HG02623 (cell line): ENCODE results near the gene NSUN5.
"Not testable (repeated sequence)": the region's sequence is repeated elsewhere in the genome, so short reads cannot be mapped to it uniquely, and the experiment has no call there.

Experiments
- ATAC-seq: cut with Tn5 transposase; IDR thresholded peaks from one replicate; pipeline ENCODE4 v1.9.1; 2021; ENCODE audit warnings: moderate library complexity; ENCODE audit not compliant: unreplicated experiment

NSUN5 gene

GRCh38 chr7:73308665-73309214 lies at the start of gene NSUN5:
TSS of gene NSUN5 (minus strand) at chr7:73308826. CDS start at chr7:73308790, 36 bp downstream.
- ATAC-seq, result peak; percentile 84

DNA sequence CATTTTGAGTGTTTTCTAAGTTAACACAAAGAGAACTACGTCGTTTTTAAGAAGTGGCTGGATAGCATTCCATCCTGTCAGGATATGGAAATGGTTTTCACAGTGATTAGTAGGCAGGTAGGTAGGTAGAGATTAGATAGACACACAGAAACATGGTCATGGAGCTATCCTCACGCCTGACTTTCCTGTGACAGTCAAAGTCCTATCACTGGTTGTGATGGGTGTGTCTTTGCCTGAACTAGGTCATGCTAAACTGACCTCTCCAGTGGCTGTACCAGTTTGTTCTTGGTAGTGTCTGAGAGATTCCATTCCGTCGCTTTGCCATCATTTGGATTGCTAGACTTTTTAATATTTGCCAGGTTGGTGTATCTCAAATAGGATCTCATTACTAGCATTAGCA lies 47.5 kb upstream of the NSUN5 start:
- ATAC-seq, result no peak

GRCh38 chr7:73354821-73355220 lies 46.2 kb upstream of the NSUN5 start:
- ATAC-seq, result no peak

DNA sequence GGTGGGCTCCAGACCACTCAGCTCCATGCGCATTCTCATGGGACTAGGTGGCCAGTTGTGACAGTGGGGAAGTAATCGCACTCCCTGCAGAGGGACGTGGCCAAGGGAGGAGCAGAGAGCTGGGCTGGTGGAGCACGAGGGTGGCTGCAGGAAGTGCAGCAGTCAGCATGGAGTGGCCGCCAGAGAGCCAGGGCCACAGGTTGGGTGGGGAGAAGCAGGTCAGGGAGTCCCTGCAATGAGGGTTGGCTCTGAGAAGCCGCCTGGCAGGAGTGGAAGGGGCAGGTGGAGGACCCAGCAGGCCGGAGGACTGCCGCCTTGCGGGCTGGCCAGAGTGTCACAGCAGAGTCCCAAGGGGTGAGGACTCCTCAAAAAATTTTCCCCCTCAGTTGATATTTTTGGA lies 45.6 kb upstream of the NSUN5 start:
- ATAC-seq, result no peak

DNA sequence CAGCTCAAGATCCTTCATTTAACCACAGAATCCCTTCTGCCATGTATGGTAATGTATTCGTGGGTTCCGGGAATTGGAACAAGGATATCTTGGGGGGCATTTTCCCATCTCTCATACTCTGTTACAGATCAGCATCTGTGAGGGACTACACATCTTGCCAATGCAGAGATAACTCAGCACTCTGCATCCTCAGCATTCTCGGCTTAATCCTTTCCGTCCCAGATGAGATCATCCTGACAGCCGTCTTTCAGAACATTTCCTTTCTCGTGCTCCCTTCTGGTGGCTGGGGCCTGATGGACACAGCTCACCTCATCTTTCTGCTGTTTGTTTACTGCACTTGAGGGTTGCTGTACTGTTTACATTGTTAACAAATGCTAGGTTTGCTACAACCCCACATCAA lies 44.6 kb upstream of the NSUN5 start:
- no peak for ATAC-seq

DNA sequence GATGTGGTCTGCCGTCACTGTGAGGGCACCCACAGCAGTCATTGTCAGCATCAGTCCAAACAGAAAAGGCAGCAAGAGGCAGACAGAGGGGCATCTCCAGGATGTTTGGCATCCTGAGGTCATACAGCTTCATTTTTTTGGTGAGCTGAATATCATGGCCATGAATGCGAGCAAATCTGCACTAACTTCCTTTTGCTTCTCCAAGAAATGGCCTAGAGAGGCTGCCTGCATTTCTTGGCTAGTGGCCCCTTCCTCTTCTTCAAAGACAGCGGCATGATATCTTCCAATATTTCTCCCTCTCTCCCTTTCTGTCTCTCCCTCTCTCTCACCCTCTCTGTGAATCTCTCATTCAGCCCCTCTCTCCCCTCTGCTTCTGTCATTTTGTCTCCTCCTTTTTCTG lies 44.2 kb upstream of the NSUN5 start:
- ATAC-seq, result no peak

DNA sequence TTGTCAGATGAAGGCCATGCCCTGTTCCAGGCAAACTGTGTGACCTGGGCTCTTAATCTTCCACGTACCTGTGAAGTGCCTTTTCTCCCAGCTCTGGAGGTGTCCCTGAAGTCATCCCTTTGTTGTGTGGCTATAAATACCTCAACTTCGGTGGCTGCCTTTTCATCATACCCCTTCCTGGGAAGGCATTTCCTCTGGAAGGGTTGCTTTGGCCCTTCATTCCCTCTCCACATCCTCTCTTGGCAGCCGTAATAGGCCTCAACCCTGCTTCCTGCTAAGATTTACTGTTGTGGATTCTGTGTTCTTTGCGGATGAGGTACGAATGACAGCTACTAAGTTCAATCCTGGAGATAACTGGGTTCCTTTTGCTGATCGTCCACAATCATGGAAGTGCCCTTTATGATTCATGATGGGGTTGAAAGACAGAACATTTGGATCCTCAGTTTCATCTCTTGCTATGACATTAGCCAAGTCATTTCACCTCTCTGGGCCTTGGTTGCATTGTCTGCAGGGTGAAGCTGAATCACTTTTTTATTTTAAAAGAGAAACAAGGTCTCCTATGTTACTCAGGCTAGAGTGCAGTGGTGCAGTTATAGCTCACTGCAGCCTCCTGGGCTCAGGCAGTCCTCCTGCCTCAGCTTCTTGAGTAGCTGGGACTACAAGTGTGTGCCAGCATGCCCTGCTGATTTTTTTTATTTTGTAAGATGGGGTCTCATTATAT lies 43.0 kb upstream of the NSUN5 start:
- ATAC-seq, result no peak

GRCh38 chr7:73350306-73351068 lies 41.9 kb upstream of the NSUN5 start:
- ATAC-seq, result no peak

- ATAC-seq, result no peak
Observed at GRCh38 chr7:73349763-73350162, 41.1 kb upstream of the NSUN5 start.

DNA sequence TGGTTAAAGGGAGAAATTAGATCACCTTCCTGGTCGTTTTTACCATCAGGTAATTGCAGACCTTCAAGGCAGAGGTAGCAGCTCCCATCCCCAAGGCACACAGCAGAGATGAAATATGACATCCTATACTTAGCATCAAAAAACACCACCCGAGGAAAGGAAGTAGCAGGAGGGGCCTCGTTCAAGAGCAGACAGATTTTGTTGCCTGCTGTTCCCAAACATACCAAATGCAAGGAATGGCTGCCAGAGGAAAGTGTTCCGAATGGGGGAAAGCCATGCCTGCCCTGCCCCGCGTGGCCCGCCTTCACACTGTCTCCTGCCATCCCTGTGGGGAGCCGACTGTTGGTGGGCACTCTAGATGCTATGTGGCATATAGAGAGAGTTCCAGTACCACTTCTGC lies 37.3 kb upstream of the NSUN5 start:
- no peak for ATAC-seq

DNA sequence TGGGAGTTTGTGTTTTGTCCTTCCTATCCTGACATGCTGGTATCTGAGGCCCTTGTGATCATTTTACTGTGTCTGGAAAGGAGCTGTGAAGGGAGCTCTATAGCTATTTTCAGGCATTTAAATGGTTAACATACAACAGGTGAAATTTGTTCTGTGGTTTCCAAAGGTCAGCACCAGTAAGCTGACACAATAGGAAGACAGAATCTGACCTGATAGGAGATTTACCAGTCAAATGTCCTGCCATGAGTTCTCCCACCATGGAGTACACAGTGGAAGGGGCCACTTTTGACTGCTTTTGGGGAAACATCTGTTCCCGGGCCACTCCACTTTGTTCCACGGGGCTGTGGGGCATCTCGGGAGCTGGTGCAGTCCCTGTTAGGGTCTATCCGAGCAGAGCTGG lies 36.9 kb upstream of the NSUN5 start:
- ATAC-seq, result no peak

DNA sequence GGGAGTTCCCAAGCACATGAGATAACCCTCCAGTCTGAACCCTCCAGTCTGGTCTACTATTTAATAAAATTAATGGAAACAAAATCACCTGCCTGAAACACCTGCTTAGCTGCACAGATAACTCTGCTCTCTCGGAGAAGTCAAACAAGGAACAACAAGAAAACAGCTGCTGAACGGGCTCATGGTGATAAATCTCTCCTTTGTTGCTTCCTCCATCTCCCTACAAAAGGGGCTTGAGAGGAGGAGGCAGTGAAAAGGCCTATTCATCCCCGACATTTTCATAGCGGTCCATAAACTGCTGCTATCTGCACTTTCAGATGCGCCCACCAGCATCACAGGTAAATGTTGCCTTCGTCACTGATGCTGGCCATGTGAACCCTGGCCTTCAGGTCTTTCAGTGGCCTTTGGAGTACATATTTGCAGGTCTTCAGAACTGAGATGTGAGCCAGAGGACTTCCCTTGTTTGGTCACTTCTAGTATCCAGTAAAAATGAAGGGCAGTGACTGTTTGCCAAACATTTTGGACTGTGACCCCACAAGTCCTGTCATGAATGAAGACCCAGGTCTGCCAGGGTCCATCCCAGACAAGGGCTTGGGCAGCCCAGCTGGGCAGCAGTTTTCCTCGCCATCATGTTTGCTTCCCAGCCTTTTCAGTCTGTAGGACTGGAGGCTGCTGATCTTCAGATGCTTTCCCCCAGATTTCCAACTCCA lies 35.2 kb upstream of the NSUN5 start:
- ATAC-seq, result no peak

DNA sequence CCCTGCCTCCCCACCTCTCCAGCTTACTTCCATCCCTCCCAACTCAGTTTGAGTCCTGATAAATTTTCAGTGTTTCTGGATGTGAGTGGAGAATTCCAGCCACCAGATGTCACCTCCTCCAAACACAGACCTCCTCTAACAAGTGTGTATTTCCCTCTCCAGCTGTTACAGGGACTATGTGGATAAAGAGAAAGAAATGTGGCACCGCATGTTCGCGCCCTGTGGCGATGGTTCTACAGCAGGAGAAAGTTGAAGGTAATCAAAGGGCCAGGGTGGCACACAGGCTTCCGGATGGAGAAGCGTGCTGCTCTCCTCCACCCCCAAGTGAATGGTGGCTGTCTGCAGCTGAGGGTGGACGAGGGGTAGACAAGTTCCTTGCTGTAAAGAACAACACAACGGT lies 34.0 kb upstream of the NSUN5 start:
- no peak for ATAC-seq

DNA sequence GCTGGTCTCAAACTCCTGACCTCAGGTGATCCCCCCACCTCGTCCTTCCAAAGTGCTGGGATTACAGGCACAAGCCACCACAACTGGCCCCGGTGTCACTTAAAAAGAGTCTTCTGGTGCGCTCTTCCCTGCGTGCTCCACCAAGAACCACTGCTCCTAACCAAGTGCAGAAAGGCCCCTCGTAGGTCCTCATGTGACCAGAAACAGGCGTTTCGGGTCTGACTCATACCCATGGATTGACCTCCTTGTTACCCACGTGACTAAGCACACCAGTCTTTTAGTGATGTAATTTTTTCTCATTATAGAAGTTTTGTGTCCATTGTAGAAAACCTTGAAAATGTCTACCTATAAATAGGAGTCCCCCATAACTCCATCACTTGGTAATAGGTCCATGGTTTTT lies 33.3 kb upstream of the NSUN5 start:
- no peak for ATAC-seq

- no peak for ATAC-seq
Observed at GRCh38 chr7:73340514-73340913, 31.9 kb upstream of the NSUN5 start.

DNA sequence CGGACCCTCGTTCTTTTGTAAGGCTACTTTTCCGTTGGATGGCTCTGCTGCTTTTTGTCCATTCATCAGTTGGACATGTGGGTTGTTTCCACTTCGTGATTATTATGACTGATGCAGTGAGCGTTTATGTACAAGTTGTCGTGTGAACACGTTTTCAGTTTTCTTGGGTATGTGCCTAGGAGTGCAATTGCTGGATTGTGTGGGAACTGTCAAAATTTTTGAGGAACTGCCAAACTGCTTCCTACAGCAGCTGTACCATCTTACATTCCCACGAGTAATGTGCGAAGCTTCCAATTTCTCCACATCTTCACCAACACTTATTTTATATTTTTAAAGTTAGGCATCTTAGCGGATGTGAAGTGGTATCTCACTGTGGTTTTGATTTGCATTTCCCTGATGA lies 29.7 kb upstream of the NSUN5 start:
- no peak for ATAC-seq

GRCh38 chr7:73332447-73332846 lies 23.8 kb upstream of the NSUN5 start:
- ATAC-seq, result no peak

DNA sequence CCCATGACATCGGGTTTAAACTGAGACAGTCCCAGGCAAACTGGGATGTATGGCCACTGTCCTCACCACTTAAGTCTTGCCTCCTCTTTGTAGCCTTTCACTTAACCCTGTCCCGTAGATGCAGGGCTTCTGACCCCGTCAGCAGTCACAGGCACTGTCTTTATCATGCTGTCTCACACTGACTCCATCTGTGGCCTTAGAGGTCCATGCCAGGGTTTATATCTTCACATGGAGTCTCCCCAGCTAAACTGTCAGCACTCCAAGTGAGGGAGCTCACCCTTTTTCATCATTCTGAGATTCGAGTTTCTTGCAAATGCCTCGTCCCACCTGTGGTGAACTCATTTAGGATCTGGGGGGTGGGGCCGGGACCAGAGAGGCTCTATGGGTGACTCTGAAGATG lies 22.1 kb upstream of the NSUN5 start:
- no peak for ATAC-seq

- no peak for ATAC-seq
Observed at GRCh38 chr7:73329861-73330581, 21.4 kb upstream of the NSUN5 start.

DNA sequence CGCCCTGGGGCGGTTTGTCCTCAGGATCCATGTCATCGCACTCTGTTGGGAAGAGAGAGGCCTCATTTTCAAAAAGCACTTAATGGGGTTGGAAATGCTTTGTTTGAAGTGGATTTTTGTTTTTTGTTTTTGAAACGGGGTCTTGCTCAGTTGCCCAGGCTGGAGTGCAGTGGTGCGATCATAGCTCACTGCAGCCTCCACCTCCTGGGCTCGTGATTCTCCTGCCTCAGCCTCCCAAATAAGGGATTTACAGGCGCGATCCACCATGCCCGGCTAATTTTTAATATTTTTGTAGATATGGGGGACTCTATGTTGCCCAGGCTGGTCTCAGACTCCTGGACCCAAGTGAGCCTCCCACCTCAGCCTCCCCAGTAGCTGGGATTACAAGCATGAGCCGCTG lies 20.1 kb upstream of the NSUN5 start:
- no peak for ATAC-seq

DNA sequence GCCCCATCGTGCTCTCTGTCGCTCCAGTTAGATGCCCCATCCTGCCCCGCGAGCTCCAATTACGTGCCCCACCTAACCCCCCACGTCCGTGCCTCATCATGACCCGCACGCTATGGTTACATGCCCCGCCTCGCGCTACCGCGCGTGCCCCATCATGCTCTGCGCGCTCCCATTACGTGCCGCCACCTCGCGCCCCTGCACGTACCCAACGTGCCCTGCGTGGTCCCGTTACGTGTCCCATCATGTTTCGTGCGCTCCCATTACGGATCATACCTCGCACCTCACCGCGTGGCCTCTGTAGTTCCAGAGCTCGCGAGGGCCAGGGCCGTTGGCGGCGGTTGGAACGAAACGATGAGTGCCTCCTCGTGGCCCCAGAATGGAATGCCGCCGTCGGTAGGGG lies 19.3 kb upstream of the NSUN5 start, which contains the start of the genes FKBP6 and TRIM50:
Gene FKBP6 (plus strand): TSS at position 240 of the 400 bp plus-strand sequence. CDS start 268 bp downstream, outside the sequence.
Gene TRIM50 (minus strand): TSS at position 161 of the 400 bp plus-strand sequence. CDS start 3,295 bp downstream, outside the sequence.
- ATAC-seq, result not testable (repeated sequence)
